Astrocyte (in vitro differentiated cells and primary cell): ENCODE measurements around the gene MS4A13. TPM values are rescaled to one million over a fixed set of nuclear protein-coding genes. Genes with fewer than 3 reads are reported as not detected.
"Not testable (repeated sequence)": the region's sequence is repeated elsewhere in the genome, so short reads cannot be mapped to it uniquely, and the experiment has no call there.

Experiments
- DNase-seq: peaks from one replicate; pipeline ENCODE4 v3.0.0-alpha.2; 2010; ENCODE audit warnings: low read depth
- FAIRE-seq: peaks from 2 replicates; lab custom pipeline; 2011; peaks lifted over from hg19 to GRCh38; lab: Jason Lieb, UNC
- H2AFZ ChIP-seq: 2 replicates; pipeline ENCODE4 v1.6.0; 2012; ENCODE audit warnings: low read depth, low read length, inconsistent platforms
- H3K27ac ChIP-seq: 2 replicates; pipeline ENCODE4 v1.5.1; 2011; ENCODE audit warnings: low read depth, low read length, inconsistent platforms
- H3K27me3 ChIP-seq: 2 replicates; pipeline ENCODE4 v1.6.0; 2011; ENCODE audit warnings: low read length, inconsistent platforms; ENCODE audit not compliant: insufficient read depth
- H3K36me3 ChIP-seq: 2 replicates; pipeline ENCODE4 v1.5.1; 2011; ENCODE audit warnings: low read length, inconsistent platforms; ENCODE audit not compliant: insufficient read depth
- H3K4me1 ChIP-seq: 2 replicates; pipeline ENCODE4 v1.5.1; 2011; ENCODE audit warnings: low read length, inconsistent platforms; ENCODE audit not compliant: insufficient read depth
- H3K4me2 ChIP-seq: 2 replicates; pipeline ENCODE4 v1.6.0; 2012; ENCODE audit warnings: low read length, inconsistent platforms
- H3K4me3 ChIP-seq: 2 replicates; pipeline ENCODE4 v1.5.1; 2011; ENCODE audit warnings: low read depth, mild to moderate bottlenecking, low read length, inconsistent platforms; ENCODE audit not compliant: insufficient read depth
- H3K79me2 ChIP-seq: 2 replicates; pipeline ENCODE4 v1.6.0; 2012; ENCODE audit warnings: mild to moderate bottlenecking, low read length, inconsistent platforms; ENCODE audit not compliant: insufficient read depth
- H3K9ac ChIP-seq: 2 replicates; pipeline ENCODE4 v1.6.0; 2012; ENCODE audit warnings: mild to moderate bottlenecking, low read length, inconsistent platforms
- H3K9me3 ChIP-seq: 2 replicates; pipeline ENCODE4 v1.5.1; 2012; ENCODE audit warnings: low read depth, mild to moderate bottlenecking, low read length, inconsistent platforms; ENCODE audit not compliant: insufficient read depth
- H4K20me1 ChIP-seq: 2 replicates; pipeline ENCODE4 v1.6.0; 2012; ENCODE audit warnings: low read length, inconsistent platforms; ENCODE audit not compliant: insufficient read depth
- H3K27ac Mint-ChIP-seq: one replicate; pipeline ENCODE4 v1.8.0; 2021; ENCODE audit warnings: mild to moderate bottlenecking, mixed read lengths; ENCODE audit not compliant: unreplicated experiment
- H3K27me3 Mint-ChIP-seq: one replicate; pipeline ENCODE4 v1.8.0; 2021; ENCODE audit warnings: low read depth, mixed read lengths; ENCODE audit not compliant: unreplicated experiment
- H3K36me3 Mint-ChIP-seq: one replicate; pipeline ENCODE4 v1.8.0; 2021; ENCODE audit warnings: low read depth, mixed read lengths; ENCODE audit not compliant: unreplicated experiment
- H3K4me1 Mint-ChIP-seq: one replicate; pipeline ENCODE4 v1.8.0; 2021; ENCODE audit warnings: low read depth, mixed read lengths; ENCODE audit not compliant: unreplicated experiment
- H3K4me3 Mint-ChIP-seq: one replicate; pipeline ENCODE4 v1.8.0; 2021; ENCODE audit warnings: mild to moderate bottlenecking, moderate library complexity, mixed read lengths; ENCODE audit not compliant: unreplicated experiment
- H3K9me3 Mint-ChIP-seq: one replicate; pipeline ENCODE4 v1.8.0; 2021; ENCODE audit warnings: mild to moderate bottlenecking, mixed read lengths; ENCODE audit not compliant: unreplicated experiment
- CTCF ChIP-seq: IDR thresholded peaks from 2 replicates; pipeline ENCODE4 v1.5.1; 2011; ENCODE audit warnings: low read depth, mild to moderate bottlenecking, inconsistent platforms, low read length, moderate library complexity; ENCODE audit not compliant: insufficient read depth
- EZH2 ChIP-seq: IDR thresholded peaks from 2 replicates; pipeline ENCODE4 v1.6.1; 2012; ENCODE audit warnings: mild to moderate bottlenecking, low read length, inconsistent platforms; ENCODE audit not compliant: insufficient read depth
- total RNA-seq: library from RNA; stranded (reverse); gene quantifications from 2 replicates; pipeline ENCODE4 v1.2.1, GENCODE V29; 2021

Gene MS4A13
- total RNA-seq, 1 donor from 2014 or later = not detected

- FAIRE-seq (no peak), DNase-seq (no peak)
- Mint-ChIP-seq H3K27me3 (no peaks in the 10 kb centered on the region), H3K36me3 (no peaks in the 10 kb centered on the region), H3K9me3 (no peaks in the 10 kb centered on the region), H3K4me1 (peaks cover 7% of the 10 kb centered on the region), H3K4me3 (no peak overlapping the region), H3K27ac (no peak overlapping the region)
- no peaks in the 10 kb centered on the region for H3K36me3 ChIP-seq
- H2AFZ ChIP-seq = no peak overlapping the region
- no peak overlapping the region for H3K4me3 ChIP-seq
- no peaks in the 10 kb centered on the region for H3K9me3 ChIP-seq
- no peak overlapping the region for H3K4me2 ChIP-seq
- no peaks in the 10 kb centered on the region for H3K27me3 ChIP-seq
- no peaks in the 10 kb centered on the region for H4K20me1 ChIP-seq
- H3K27ac ChIP-seq = no peak overlapping the region
- H3K79me2 ChIP-seq = no peaks in the 10 kb centered on the region
- no peak overlapping the region for H3K9ac ChIP-seq
- no peaks in the 10 kb centered on the region for H3K4me1 ChIP-seq
- TF ChIP-seq EZH2 (no peak), CTCF (no peak)
These were observed 13.7 kb downstream of the MS4A13 start for GRCh38 chr11:60528934-60529333.

- Histone ChIP-seq H3K27ac (no peak overlapping the region), H2AFZ (no peak overlapping the region), H3K27me3 (no peaks in the 10 kb centered on the region), H3K4me3 (no peak overlapping the region), H3K36me3 (no peaks in the 10 kb centered on the region), H3K79me2 (no peaks in the 10 kb centered on the region), H3K9ac (no peak overlapping the region), H3K9me3 (no peaks in the 10 kb centered on the region), H3K4me2 (no peak overlapping the region), H4K20me1 (no peaks in the 10 kb centered on the region), H3K4me1 (no peaks in the 10 kb centered on the region)
- Mint-ChIP-seq H3K36me3 (no peaks in the 10 kb centered on the region), H3K27me3 (no peaks in the 10 kb centered on the region), H3K4me1 (peaks cover 7% of the 10 kb centered on the region), H3K27ac (no peak overlapping the region), H3K4me3 (no peak overlapping the region), H3K9me3 (no peaks in the 10 kb centered on the region)
- no peak for DNase-seq
- FAIRE-seq = no peak
- TF ChIP-seq CTCF (no peak), EZH2 (no peak)
These were observed 15.4 kb downstream of the MS4A13 start for GRCh38 chr11:60530454-60531100.

DNA sequence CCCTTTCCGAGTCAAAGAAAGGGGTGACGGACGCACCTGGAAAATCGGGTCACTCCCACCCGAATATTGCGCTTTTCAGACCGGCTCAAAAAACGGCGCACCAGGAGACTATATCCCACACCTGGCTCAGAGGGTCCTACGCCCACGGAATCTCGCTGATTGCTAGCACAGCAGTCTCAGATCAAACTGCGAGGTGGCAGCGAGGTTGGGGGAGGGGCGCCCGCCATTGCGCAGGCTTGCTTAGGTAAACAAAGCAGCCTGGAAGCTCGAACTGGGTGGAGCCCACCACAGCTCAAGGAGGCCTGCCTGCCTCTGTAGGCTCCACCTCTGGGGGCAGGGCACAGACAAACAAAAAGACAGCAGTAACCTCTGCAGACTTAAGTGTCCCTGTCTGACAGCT, 17.2 kb downstream of the MS4A13 start:
- H3K79me2 ChIP-seq, H3K9ac ChIP-seq, H3K4me3 Mint-ChIP-seq, H3K4me3 ChIP-seq, H3K9me3 ChIP-seq, H3K4me1 Mint-ChIP-seq, H3K36me3 Mint-ChIP-seq, H2AFZ ChIP-seq, H3K27ac ChIP-seq, H3K4me1 ChIP-seq, H3K36me3 ChIP-seq, FAIRE-seq, H3K27me3 Mint-ChIP-seq, H3K4me2 ChIP-seq, H3K27me3 ChIP-seq, DNase-seq, H3K27ac Mint-ChIP-seq, H4K20me1 ChIP-seq, H3K9me3 Mint-ChIP-seq: not testable (repeated sequence)

- H3K36me3 Mint-ChIP-seq, H3K4me2 ChIP-seq, H3K4me3 Mint-ChIP-seq: not testable (repeated sequence)
These were observed 23.4 kb downstream of the MS4A13 start for GRCh38 chr11:60538627-60539026.

More at GRCh38 chr11:60538627-60539026, 23.4 kb downstream of the MS4A13 start:
- FAIRE-seq, H3K36me3 ChIP-seq, H4K20me1 ChIP-seq, H3K27me3 Mint-ChIP-seq, H3K4me1 ChIP-seq, H2AFZ ChIP-seq, H3K9me3 Mint-ChIP-seq, DNase-seq, H3K27ac ChIP-seq, H3K4me1 Mint-ChIP-seq, H3K9me3 ChIP-seq, H3K4me3 ChIP-seq, H3K27ac Mint-ChIP-seq, H3K27me3 ChIP-seq, H3K79me2 ChIP-seq, H3K9ac ChIP-seq: not testable (repeated sequence)
